Stimulated activated CD8-positive, alpha-beta memory T cell treated with anti-CD3 and anti-CD28 coated beads, Interleukin-7, amount 100 ng/mL, for 48 hours (primary cell): ENCODE results near the gene FBXO24.

Source experiments
- DNase-seq, 2 donors: peaks; one replicate each; pipeline ENCODE4 v3.0.0-alpha.2; 2020; ENCODE audit warnings: low read depth in 1 of 2; ENCODE audit errors: extremely low read depth in 1 of 2

FBXO24 gene

GRCh38 chr7:100589341-100589947, 3.3 kb downstream of the FBXO24 start:
- no peak for DNase-seq

- no peak for DNase-seq
Measured at GRCh38 chr7:100590077-100590737, 4.1 kb downstream of the FBXO24 start.

- DNase-seq = no peak
Measured at GRCh38 chr7:100591596-100591995, 5.5 kb downstream of the FBXO24 start.

- DNase-seq = no peak
Measured at GRCh38 chr7:100595188-100595587, 9.1 kb downstream of the FBXO24 start.

- no peak for DNase-seq
Measured at GRCh38 chr7:100598425-100598824, 12.3 kb downstream of the FBXO24 start.

- no peak for DNase-seq
Measured at GRCh38 chr7:100599911-100600729, 14.0 kb downstream of the FBXO24 start.

GRCh38 chr7:100600730-100601038, 14.6 kb downstream of the FBXO24 start:
- no peak for DNase-seq

GRCh38 chr7:100602889-100603725, 17.0 kb downstream of the FBXO24 start:
- no peak for DNase-seq

- DNase-seq = no peak
Measured at GRCh38 chr7:100603726-100604027, 17.5 kb downstream of the FBXO24 start.

- peak; percentile 72 to 75 for DNase-seq
Measured at GRCh38 chr7:100604028-100604975, 18.2 kb downstream of the FBXO24 start.

- no peak for DNase-seq
Measured at GRCh38 chr7:100604976-100605911, 19.1 kb downstream of the FBXO24 start.

- DNase-seq = no peak
Measured at GRCh38 chr7:100606313-100606712, 20.2 kb downstream of the FBXO24 start.

GRCh38 chr7:100607111-100607510, 21.0 kb downstream of the FBXO24 start:
- DNase-seq = no peak

GRCh38 chr7:100609958-100610357, 23.8 kb downstream of the FBXO24 start:
- DNase-seq = no peak

- DNase-seq = peak; percentile 95 to 97
Measured at GRCh38 chr7:100611983-100612729, 26.0 kb downstream of the FBXO24 start, which contains the start of gene MOSPD3. Gene MOSPD3 (plus strand): TSS chr7:100612540. CDS start chr7:100612792, 252 bp downstream.

- no peak for DNase-seq
Measured at GRCh38 chr7:100612730-100613390, 26.7 kb downstream of the FBXO24 start.

GRCh38 chr7:100613412-100614175, 27.5 kb downstream of the FBXO24 start:
- DNase-seq = no peak
